GM18858 (cell line): ENCODE data around the gene RHOF.

Experiments used
- ATAC-seq: cut with Tn5 transposase; IDR thresholded peaks from one replicate; pipeline ENCODE4 v1.9.1; 2021; ENCODE audit not compliant: unreplicated experiment

RHOF gene, protein sequence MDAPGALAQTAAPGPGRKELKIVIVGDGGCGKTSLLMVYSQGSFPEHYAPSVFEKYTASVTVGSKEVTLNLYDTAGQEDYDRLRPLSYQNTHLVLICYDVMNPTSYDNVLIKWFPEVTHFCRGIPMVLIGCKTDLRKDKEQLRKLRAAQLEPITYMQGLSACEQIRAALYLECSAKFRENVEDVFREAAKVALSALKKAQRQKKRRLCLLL

DNA sequence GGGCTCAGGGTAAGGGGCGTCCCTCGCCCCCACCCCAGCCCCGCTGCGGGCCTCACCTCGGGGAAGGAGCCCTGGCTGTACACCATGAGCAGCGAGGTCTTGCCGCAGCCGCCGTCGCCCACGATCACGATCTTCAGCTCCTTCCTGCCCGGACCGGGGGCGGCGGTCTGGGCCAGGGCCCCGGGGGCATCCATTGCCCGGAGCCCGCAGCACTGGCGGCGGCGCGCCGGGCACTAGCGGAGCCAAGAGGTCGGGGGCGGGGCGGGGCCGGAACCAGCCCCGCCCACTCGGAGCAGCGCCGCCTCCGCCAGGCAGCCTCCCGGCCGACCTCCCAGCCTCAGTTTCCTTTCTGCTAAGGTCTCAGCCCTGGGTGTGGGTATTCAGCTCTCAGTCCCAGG, at the start of gene RHOF:
RHOF (minus strand) TSS at position 249 of the 398 bp plus-strand sequence; CDS start at position 194, 55 bp downstream.
- peak; percentile 4 for ATAC-seq

DNA sequence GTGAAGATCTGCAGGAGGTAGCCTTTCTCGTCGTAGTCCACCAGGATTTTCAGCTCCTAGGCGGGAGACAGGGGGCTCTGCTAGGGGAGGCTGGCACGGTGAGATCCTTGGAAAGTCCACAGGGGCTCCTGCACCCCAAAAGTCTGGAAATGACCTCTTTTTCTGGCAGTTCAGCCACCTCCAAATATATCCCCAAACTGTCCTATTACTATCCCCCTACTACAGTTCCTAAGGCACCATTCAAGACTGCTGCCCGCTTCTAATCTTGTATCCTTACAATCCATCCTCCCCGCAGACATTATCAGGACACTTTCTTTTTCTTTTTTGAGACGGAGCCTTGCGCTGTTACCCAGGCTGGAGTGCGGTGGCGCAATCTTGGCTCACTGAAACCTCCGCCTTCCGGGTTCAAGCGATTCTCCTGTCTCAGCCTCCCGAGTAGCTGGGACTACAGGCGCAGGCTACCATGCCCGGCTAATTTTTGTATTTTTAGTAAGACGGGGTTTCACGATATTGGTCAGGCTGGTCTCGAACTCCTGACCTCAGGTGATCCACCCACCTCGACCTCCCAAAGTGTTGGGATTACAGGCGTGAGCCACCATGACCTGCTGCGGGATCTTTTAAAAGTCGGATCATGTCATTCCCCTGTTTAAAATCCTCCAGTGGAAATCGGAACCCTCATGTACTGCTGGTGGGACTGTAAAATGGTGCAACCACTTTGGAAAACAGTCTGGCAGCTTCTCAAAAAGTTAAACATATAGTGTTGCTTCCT, 46.7 kb upstream of the RHOF start:
- ATAC-seq = no peak

DNA sequence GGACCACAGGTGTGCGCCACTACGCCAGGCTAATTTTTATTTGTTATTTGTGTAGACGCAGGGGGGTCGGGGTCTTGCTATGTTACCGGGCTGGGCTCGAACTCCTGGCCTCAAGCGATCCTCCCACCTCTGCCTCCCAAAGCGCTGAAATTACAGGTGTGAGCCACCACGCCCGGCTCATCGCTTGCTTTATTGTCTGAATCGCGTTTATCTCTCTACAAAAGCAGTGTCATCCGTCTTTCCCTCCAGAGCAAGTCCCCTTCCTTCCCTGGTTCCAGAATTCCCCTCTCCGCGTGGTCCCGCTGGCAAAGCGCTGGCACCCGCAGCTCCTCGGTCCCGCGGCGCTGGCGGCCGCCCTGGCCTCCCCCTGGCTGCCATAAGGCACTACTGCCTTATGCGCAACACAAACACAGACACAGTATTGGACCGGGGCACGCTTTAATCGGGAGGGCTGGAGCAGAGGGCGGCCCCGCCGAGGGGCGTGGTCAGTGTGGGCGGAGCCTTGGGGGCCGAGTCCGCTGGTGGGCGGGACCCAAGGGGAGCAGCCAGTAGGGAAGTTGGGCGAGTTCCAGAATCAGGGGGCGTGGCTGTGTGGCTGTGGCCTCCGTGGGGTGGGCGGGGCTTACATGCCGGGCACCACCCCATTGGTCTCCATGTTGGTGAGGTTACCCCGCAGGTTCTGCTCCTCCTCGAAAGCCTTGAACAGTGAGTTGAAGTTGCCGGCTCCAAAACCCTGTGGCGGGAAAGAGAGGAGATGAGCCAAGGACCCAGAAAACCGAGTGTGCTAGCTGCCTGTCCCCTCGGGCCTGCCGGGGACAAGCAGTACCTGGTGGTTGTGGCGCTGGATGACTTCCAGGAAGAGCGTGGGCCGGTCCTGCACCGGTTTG, 45.9 kb upstream of the RHOF start:
- peak; percentile 81 for ATAC-seq

DNA sequence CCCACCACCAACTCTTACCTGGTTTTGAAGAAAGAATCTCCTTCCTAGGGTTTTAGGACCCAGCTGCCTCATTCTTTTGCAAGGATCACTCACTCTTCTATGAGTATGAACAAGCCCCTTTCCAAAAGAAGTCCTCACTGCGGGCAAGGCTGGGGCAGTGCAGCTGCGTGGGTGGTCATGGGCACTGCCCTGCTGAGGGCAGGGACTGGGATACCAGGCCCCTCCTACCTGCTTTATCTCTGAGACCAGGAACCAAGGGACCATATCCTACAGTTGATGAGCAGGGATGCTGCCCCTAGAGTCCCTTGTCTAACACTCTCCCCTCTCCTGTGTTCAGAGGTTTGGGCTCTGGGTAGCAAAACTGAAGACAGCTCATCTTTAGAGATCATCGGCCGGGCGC, 44.6 kb upstream of the RHOF start:
- ATAC-seq = no peak

DNA sequence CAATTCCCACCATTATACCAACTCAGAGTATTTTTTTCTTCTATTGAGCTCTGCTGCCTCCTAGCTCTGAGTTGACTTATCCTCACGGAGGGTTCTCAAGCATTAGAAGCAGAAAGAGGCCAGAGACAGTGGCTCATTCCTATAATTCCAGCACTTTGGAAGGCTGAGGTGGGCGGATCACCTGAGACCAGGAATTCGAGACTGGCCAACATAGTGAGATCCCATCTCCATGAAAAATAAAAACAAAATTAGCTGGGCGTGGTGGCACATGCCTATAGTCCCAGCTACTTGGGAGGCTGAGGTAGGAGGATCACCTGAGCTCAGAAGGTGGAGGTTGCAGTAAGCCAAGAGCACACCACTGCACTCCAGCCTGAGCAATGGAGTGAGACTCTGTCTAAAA, 44.2 kb upstream of the RHOF start:
- ATAC-seq = no peak

DNA sequence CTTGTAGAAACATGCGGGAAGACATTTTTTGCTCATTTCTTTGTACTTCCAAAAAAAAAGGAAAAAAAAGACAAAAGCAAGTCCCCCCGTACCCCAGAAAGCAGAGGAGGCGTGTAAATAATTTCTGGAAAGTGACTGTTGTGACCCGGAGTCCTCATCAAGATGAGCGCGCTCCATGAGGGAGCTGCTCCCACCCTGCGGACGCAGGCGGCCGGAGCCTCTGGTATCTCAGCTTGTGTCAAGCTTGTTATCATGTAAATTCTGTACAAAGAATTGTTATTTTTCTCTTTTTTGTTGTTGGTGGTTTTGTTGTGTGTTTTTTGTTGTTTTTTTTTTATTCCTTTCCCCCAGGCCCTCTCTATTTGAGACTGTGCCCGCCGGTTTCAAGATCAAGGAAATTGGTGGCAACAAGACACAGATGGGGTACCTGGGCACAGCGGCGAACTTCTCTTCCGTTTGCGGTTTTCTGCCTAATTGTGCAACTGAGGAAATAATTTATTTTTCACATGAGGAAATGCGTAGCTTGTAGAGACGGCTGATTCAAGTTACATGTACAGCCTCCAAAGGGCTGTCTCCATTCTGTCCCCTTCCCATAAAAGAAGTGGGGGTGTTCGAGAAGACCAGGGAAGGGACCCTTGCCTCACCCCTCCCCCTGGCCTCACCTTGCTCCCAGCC, 38.2 kb upstream of the RHOF start:
- ATAC-seq = no peak

DNA sequence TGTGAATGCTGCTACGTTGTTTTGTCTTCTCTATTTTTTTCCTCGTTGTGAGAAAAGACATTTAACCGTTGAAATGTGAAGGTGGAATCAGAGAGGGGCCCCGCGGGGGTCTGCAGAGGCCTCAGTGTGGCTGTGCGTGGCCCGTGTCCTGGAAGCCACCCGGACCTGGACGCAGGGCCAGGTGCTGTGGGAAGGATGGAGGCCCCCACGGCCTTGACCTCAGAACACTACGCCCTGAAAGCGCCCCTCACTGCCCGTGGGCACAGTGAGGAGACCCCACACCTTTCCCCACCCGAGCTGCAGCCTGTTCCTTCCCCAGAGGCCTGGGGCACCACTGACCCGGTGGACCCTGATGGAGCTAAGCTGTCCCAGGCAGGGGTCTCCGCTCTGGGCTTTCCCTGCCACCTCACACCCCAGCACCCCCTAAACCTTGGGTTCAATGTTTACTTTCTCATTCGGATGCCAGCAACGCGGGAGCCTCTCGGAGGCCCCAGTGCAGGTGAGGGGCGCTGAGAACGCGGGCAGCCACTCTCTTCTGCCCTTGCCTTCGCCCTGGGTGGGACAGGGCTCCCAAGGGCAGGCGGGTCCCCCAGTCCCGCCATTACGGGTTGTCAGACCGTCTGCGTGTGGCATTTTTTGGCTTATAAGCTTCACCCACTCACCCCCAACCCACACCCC, 37.2 kb upstream of the RHOF start:
- ATAC-seq = no peak

DNA sequence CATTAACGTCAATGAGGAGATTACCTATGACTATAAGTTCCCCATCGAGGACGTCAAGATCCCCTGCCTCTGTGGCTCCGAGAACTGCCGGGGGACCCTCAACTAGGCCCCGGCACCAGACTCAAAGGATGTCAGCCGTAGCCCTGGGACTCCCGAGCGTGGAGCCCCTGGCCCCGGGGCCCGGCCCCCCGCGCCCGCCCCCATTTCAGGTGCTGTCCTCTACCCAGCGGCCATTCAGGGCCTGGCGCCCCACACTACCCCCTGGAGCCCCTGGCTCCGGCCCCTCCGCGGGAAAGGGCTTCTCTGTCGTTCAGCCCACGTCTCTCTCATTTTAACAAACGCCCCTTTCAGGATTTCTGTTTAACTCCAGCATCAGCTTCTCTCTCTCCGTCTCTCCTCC, 36.6 kb upstream of the RHOF start:
- ATAC-seq = no peak

DNA sequence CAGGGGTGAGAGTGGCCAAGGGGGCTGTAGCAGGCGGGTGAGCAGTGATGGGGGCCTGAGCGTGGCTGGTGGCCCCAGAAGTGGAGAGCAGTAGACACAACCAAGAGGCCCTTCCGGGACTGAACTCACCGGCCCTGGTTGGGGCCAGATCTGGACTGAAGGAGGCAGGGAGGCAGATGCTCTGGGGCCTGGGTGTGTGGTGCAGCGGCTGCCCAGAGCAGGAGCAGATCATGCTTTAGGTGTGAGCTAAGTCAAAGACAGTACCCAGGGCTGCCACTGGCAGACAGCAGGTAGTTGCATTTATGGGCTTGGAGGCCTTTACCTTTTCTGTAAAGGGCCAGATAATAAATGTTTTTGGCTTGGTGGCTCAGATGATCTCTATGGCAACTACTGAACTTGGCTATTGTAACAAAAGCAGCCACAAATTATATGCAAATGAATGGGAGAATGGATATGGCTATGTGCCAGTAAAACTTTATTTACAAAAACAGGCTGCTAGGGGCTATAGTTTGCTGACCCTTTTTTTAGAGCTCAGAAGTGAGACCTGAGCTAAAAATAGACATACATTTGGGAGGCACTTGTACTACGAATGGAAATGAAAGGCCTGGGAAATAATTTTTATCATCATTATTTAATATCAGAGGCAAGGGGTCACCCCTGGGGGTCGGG, 35.9 kb upstream of the RHOF start:
- no peak for ATAC-seq

DNA sequence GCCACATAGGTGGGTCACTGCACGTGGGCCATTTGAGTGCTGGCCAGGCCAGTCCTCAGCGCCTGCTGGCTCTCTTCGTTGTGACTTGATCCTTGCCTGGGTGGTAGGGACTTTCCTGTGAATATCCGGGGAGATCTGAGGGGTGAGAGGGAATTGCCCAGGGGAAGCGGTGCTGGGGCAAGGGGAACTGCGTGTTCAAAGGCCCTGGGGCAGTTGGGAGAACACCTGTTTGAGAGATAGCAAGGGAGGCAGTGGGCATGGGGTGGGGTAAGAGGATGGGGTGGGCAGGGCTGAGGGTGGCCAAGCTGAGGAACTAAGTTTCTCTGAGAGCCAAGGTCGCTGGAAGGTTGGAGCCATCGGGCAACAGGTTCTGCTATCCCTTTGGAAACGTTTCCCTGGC, 35.3 kb upstream of the RHOF start:
- ATAC-seq = no peak

DNA sequence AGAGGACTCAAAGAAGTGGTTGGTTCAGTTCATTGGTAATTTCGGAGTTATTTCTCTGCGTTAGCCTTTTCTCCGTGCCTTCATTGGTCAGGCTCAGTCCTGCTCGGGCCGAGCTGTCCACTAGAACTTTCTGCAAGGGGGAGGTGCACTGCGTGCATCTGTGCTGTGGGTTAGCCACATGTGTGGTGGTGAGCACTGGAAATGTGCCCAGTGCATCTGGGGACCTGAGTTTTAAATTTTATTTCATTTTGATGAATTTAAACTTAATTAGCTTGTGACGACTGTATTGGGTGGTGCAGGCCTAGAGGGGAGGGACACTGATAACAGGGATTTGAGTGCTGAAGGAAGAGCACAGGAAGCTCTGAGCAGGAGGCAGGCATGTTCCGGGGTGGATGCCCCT, 34.8 kb upstream of the RHOF start:
- no peak for ATAC-seq

DNA sequence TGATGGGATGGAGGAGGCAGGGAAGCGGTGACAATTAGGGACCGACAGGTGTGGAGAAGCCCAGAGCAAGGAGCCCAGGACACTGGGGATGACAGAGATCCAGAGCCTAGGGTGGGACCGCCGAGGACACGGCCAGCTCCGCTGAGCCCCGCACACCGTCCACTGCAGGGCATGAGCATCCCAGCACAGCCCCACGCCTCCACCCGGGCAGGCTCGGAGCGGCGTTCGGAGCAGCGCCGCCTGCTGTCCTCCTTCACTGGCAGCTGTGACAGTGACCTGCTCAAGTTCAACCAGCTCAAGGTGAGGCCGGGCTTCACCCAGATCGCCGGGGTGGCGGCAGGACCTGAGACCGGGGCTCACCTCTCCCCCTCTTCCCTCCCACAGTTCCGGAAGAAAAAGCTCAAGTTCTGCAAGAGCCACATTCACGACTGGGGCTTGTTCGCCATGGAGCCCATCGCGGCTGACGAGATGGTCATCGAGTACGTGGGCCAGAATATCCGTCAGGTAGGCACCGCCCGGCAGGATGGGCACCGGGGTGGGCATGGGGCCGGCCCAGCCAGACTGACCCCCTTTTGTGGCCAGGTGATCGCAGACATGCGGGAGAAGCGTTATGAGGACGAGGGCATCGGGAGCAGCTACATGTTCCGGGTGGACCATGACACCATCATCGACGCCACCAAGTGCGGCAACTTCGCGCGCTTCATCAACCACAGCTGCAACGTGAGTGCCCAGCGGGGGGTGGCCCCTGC, 34.0 kb upstream of the RHOF start:
- ATAC-seq = no peak

DNA sequence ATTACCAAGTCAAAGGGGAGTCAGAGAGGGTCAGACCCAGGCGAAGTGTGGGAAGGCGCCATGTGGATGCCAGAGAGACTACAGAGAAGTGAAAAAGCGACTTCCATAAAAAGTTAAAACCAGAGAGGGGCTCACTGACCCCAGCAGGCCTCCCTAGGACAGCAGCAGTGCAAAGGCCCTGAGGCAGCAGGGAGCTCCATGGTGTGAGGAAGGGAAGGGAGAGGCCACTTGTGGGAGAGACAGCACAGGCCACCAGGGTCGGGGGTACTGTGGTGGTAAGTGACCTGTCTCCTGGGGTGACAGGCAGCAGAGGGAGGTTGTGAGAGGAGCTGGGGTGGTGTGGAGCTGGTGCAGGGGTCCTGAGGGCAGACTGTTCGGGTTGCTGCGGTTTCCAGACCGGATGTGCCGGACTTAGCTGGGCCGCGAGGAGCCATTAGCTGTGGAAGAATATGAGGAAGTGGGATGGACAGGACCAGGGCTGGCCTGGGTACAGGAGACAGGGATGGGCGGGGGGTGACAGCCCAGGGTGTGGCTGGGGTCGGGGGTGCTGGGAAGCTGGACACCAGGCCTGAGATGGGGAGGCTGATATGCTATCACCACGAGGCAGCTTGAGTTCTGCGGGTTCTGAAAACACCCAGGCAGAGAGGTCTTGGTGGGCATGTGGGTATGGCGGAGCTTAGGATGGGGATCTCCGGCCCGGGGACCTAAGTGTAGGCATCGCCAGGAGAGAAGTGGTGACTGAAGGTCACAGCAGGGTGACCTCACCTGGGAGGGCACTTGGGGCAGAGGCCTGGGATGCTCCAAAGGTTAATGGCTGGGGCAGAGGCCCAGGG, 33.0 kb upstream of the RHOF start:
- ATAC-seq = no peak

DNA sequence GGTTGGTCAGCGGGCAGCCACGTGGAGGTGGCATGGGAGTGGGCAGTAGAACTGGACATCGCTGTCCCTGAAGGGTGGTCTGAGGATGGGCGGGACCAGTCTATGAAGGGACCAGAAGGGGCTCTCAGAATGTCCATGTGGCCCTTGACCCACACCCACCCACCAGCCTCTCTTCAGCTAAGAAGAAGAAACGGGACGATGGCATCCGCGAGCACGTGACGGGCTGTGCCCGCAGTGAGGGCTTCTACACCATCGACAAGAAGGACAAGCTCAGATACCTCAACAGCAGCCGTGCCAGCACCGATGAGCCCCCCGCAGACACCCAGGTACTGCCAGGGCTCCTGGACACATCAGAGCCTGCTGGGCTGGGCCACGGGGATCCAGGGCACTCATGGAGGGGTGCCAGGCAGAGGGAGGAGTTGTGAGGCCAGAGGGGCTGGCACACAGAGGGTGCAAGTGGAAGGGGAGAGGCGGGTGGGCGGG, 31.6 kb upstream of the RHOF start:
- no peak for ATAC-seq

DNA sequence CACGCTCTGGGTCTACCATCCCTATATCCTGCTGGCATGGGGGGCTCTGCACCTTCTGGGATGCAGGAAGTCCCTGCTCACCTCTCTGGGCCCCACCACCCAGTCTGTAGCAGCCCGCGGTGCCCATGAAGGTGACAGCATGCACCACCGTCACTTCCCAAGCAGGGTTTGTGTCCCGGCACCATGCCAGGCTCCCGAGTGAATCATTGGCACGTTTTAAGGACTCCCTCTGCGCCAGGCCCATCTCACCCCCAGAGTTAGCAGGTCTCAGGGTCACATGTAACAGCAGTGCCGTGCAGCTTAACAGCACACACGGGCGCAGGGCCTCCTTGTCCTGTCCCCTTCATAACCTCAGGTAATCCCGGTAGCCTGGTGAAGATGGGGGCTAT, 30.2 kb upstream of the RHOF start:
- no peak for ATAC-seq

DNA sequence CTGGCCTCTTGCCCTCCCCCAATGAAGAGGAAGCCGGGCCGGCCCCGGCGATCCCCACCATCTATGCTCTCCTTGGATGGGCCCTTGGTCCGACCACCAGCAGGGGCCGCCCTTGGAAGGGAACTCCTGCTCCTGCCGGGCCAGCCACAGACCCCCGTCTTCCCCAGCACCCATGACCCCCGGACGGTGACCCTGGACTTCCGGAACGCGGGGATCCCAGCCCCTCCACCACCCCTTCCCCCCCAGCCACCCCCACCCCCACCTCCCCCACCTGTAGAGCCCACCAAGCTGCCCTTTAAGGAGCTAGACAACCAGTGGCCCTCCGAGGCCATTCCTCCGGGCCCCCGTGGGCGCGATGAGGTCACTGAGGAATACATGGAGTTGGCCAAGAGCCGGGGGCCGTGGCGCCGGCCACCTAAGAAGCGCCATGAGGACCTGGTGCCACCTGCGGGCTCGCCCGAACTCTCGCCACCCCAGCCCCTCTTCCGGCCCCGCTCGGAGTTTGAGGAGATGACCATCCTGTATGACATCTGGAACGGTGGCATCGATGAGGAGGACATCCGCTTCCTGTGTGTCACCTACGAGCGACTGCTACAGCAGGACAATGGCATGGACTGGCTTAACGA, 29.7 kb upstream of the RHOF start:
- no peak for ATAC-seq

DNA sequence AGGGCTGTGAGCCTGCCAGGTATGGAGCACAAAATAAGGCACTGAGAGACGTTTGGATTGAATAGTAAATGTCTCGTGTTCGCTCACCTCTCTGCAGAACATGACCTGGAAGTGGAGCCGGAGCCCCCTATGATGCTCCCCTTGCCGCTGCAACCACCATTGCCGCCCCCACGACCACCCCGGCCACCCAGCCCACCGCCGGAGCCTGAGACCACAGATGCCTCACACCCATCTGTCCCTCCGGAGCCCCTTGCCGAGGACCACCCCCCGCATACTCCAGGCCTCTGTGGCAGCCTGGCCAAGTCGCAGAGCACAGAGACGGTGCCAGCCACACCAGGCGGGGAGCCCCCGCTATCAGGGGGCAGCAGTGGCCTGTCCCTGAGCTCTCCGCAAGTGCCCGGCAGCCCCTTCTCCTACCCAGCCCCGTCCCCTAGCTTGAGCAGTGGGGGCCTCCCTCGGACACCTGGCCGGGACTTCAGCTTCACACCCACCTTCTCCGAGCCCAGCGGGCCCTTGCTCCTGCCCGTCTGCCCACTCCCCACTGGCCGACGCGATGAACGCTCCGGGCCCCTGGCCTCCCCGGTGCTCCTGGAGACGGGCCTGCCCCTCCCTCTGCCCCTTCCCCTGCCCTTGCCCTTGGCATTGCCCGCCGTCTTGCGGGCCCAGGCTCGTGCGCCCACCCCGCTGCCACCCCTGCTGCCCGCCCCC, 29.1 kb upstream of the RHOF start:
- no peak for ATAC-seq
